K562 (cell line): ENCODE measurements around the gene HNF4A. TPM values are rescaled to one million over a fixed set of nuclear protein-coding genes. Genes with fewer than 3 reads are reported as not detected.

Source experiments
- ADNP ChIP-seq: fragments of 200-800 bp; sonication (Bioruptor generic); IDR thresholded peaks from 2 replicates; pipeline ENCODE4 v1.6.1; 2016; ENCODE audit warnings: missing genetic modification characterization, missing compliant biosample characterization
- ARHGAP35 ChIP-seq: fragments of 450-650 bp; IDR thresholded peaks from 2 replicates; pipeline ENCODE4 v1.6.1; 2018; ENCODE audit not compliant: partially characterized antibody
- CAMTA2 ChIP-seq: fragments of 250-450 bp; sonication (Bioruptor Pico); conservative IDR thresholded peaks from 2 replicates; pipeline ENCODE4 v1.5.1; 2022
- ESRRA ChIP-seq: fragments of 450-650 bp; IDR thresholded peaks from 2 replicates; pipeline ENCODE4 v1.6.1; 2014; ENCODE audit warnings: low read depth, mild to moderate bottlenecking, moderate library complexity, borderline replicate concordance
- HDAC2 ChIP-seq: fragments of 450-650 bp; IDR thresholded peaks from 2 replicates; pipeline ENCODE4 v1.6.1; 2016; ENCODE audit warnings: mild to moderate bottlenecking
- KLF6 ChIP-seq: fragments of 250-450 bp; sonication (Bioruptor Pico); IDR thresholded peaks from 2 replicates; pipeline ENCODE4 v1.4.0; 2020; ENCODE audit warnings: mild to moderate bottlenecking, moderate library complexity, borderline replicate concordance
- MEF2A ChIP-seq: IDR thresholded peaks from 2 replicates; pipeline ENCODE4 v1.6.1; 2011; ENCODE audit warnings: low read depth, mild to moderate bottlenecking, low read length, moderate library complexity; ENCODE audit not compliant: control insufficient read depth
- MLLT1 ChIP-seq, 2 experiments: fragments of 450-650 bp; IDR thresholded peaks; 2 replicates each; pipeline ENCODE4 v1.6.1; 2016
- PCBP1 ChIP-seq: fragments of 200-400 bp; formaldehyde crosslinking; IDR thresholded peaks from 2 replicates; pipeline ENCODE4 v1.6.1; 2018; ENCODE audit warnings: mild to moderate bottlenecking, low read depth, low read length; ENCODE audit not compliant: poor library complexity, severe bottlenecking
- ZFP36 ChIP-seq: fragments of 150-350 bp; IDR thresholded peaks from 2 replicates; pipeline ENCODE4 v1.6.1; 2018; ENCODE audit warnings: low read length, low read depth; ENCODE audit not compliant: partially characterized antibody
- ZMIZ1 ChIP-seq, 2 experiments: fragments of 150-350 bp in 1 of 2; IDR thresholded peaks; 2 replicates each; pipeline ENCODE4 v1.6.1; 2012 to 2016; ENCODE audit warnings: low read depth in 2 of 2, low read length in 2 of 2, mild to moderate bottlenecking in 1 of 2, moderate library complexity in 1 of 2
- ZNF165 ChIP-seq: fragments of 250-450 bp; sonication (Bioruptor Pico); IDR thresholded peaks from 2 replicates; pipeline ENCODE4 v1.4.0; 2020; ENCODE audit warnings: borderline replicate concordance
- ZNF24 ChIP-seq: fragments of 450-650 bp; IDR thresholded peaks from 2 replicates; pipeline ENCODE4 v1.6.1; 2016
- ZZZ3 ChIP-seq: fragments of 450-650 bp; IDR thresholded peaks from 2 replicates; pipeline ENCODE4 v1.6.1; 2016; ENCODE audit warnings: antibody characterized with exemption, mild to moderate bottlenecking, moderate library complexity
- polyA plus RNA-seq, 8 experiments: library from polyadenylated mRNA; depleted of rRNA in 4 of 8; stranded (reverse) in 5 of 8; unstranded in 3 of 8; fragments of >200 nt; fragmentation: Nextera tagmentation in 2 of 8; fragmentation: Illumina TruSeq in 1 of 8; extraction: Ambion mirVana in 2 of 8; extraction: Trizol in 1 of 8; gene quantifications; 2 replicates each; pipeline versions ENCODE4 v1.2.1 to v1.2.3, GENCODE V29; 2011 to 2014; ENCODE audit warnings: inconsistent platforms in 1 of 8, missing spikeins in 1 of 8
- total RNA-seq, 7 experiments: library from RNA; depleted of rRNA in 6 of 7; stranded (reverse); fragments of >200 nt in 6 of 7; fragmentation: Illumina TruSeq in 2 of 7; extraction: Trizol in 2 of 7; gene quantifications; 2 replicates each; pipeline versions ENCODE4 v1.2.1 to v1.2.3, GENCODE V29; 2011 to 2021; ENCODE audit warnings: low replicate concordance in 1 of 7
- TF ChIP-seq, protein P1 (sequence below): fragments of 450-650 bp; formaldehyde crosslinking; conservative IDR thresholded peaks from 2 replicates; pipeline ENCODE4 v1.4.0; 2022; ENCODE audit warnings: mild to moderate bottlenecking, missing genetic modification characterization
- TF ChIP-seq, protein P2 (sequence below): fragments of 250-450 bp; sonication (Bioruptor Pico); IDR thresholded peaks from 2 replicates; pipeline ENCODE4 v1.8.0; 2021; ENCODE audit warnings: moderate library complexity, mild to moderate bottlenecking, inconsistent platforms
- TF ChIP-seq, protein P3 (sequence below): sonication (generic); formaldehyde crosslinking; IDR thresholded peaks from 2 replicates; pipeline ENCODE4 v1.8.0; 2022; ENCODE audit warnings: missing genetic modification reagents, mild to moderate bottlenecking, borderline replicate concordance
- TF ChIP-seq, protein P4 (sequence below), 2 experiments: fragments of 450-650 bp; conservative IDR thresholded peaks; 2 replicates each; pipeline ENCODE4 v1.6.1; 2017; ENCODE audit warnings: mild to moderate bottlenecking in 2 of 2, moderate library complexity in 2 of 2

The HNF4A gene
- total and polyA plus RNA-seq, 9 of the 15 experiments (the other 6 are each of a cell fraction or from before 2014, with no cell fraction given) = 0.03 to 0.27 (median 0.08) TPM; not detected in 5

- TF ChIP-seq PCBP1 (peak; percentile 68), HDAC2 (peak; percentile 48; the same call in 1 of the 2 replicates), ESRRA (peak; percentile 80), ZZZ3 (no peak), ZNF24 (peak; percentile 71), ZNF165 (CRISPR knock-in tag) (no peak), ZFP36 (peak; percentile 100), ARHGAP35 (no peak), MLLT1 (IDR thresholded peaks at IDR 0.05) (no peak), ADNP (tag) (no peak), ZMIZ1 (IDR thresholded peaks at IDR 0.05; ENCODE audit: low read depth in 2 of 2, low read length in 2 of 2) (no peak), CAMTA2 (no peak), KLF6 (CRISPR knock-in tag) (no peak), MEF2A (no peak)
- TF ChIP-seq, protein P1, sequence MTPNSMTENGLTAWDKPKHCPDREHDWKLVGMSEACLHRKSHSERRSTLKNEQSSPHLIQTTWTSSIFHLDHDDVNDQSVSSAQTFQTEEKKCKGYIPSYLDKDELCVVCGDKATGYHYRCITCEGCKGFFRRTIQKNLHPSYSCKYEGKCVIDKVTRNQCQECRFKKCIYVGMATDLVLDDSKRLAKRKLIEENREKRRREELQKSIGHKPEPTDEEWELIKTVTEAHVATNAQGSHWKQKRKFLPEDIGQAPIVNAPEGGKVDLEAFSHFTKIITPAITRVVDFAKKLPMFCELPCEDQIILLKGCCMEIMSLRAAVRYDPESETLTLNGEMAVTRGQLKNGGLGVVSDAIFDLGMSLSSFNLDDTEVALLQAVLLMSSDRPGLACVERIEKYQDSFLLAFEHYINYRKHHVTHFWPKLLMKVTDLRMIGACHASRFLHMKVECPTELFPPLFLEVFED = no peak
- TF ChIP-seq, protein P2, sequence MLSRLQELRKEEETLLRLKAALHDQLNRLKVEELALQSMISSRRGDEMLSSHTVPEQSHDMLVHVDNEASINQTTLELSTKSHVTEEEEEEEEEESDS (CRISPR knock-in tag) = no peak
- TF ChIP-seq, protein P3, sequence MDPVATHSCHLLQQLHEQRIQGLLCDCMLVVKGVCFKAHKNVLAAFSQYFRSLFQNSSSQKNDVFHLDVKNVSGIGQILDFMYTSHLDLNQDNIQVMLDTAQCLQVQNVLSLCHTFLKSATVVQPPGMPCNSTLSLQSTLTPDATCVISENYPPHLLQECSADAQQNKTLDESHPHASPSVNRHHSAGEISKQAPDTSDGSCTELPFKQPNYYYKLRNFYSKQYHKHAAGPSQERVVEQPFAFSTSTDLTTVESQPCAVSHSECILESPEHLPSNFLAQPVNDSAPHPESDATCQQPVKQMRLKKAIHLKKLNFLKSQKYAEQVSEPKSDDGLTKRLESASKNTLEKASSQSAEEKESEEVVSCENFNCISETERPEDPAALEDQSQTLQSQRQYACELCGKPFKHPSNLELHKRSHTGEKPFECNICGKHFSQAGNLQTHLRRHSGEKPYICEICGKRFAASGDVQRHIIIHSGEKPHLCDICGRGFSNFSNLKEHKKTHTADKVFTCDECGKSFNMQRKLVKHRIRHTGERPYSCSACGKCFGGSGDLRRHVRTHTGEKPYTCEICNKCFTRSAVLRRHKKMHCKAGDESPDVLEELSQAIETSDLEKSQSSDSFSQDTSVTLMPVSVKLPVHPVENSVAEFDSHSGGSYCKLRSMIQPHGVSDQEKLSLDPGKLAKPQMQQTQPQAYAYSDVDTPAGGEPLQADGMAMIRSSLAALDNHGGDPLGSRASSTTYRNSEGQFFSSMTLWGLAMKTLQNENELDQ (CRISPR knock-in tag) = no peak
- TF ChIP-seq, protein P4, sequence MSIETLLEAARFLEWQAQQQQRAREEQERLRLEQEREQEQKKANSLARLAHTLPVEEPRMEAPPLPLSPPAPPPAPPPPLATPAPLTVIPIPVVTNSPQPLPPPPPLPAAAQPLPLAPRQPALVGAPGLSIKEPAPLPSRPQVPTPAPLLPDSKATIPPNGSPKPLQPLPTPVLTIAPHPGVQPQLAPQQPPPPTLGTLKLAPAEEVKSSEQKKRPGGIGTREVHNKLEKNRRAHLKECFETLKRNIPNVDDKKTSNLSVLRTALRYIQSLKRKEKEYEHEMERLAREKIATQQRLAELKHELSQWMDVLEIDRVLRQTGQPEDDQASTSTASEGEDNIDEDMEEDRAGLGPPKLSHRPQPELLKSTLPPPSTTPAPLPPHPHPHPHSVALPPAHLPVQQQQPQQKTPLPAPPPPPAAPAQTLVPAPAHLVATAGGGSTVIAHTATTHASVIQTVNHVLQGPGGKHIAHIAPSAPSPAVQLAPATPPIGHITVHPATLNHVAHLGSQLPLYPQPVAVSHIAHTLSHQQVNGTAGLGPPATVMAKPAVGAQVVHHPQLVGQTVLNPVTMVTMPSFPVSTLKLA (conservative IDR thresholded peaks at IDR 0.05) = no peak
Measured at GRCh38 chr20:44388466-44389023, 33.0 kb downstream of the HNF4A start (continued).
